ENCODE measurements around the gene PDS5B. TPM values are rescaled to one million over a fixed set of nuclear protein-coding genes. Genes with fewer than 3 reads are reported as not detected.

Gene PDS5B
- total RNA-seq, 1 donor from 2014 or later = 8.7 TPM

GRCh38 chr13:32594157-32594738 lies 8.0 kb downstream of the PDS5B start:
- H3K4me3 ChIP-seq (ENCODE audit: low read depth, low read length) = no peak overlapping the region

GRCh38 chr13:32595306-32595705 lies 9.1 kb downstream of the PDS5B start:
- DNase-seq (ENCODE audit: low read depth) (no peak), FAIRE-seq (no peak)
- TF ChIP-seq, protein P1, sequence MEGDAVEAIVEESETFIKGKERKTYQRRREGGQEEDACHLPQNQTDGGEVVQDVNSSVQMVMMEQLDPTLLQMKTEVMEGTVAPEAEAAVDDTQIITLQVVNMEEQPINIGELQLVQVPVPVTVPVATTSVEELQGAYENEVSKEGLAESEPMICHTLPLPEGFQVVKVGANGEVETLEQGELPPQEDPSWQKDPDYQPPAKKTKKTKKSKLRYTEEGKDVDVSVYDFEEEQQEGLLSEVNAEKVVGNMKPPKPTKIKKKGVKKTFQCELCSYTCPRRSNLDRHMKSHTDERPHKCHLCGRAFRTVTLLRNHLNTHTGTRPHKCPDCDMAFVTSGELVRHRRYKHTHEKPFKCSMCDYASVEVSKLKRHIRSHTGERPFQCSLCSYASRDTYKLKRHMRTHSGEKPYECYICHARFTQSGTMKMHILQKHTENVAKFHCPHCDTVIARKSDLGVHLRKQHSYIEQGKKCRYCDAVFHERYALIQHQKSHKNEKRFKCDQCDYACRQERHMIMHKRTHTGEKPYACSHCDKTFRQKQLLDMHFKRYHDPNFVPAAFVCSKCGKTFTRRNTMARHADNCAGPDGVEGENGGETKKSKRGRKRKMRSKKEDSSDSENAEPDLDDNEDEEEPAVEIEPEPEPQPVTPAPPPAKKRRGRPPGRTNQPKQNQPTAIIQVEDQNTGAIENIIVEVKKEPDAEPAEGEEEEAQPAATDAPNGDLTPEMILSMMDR (IDR thresholded peaks at IDR 0.05; ENCODE audit: insufficient read depth, low read length, severe bottlenecking) = no peak
- Histone ChIP-seq H3K36me3 (ENCODE audit: control insufficient read depth, insufficient read depth, low read length) (no peaks in the 10 kb centered on the region), H3K4me3 (ENCODE audit: low read depth, low read length) (no peak overlapping the region), H3K27me3 (ENCODE audit: control insufficient read depth, insufficient read depth, low read length) (no peaks in the 10 kb centered on the region)

More at GRCh38 chr13:32594157-32594738, 8.0 kb downstream of the PDS5B start:
- DNase-seq (ENCODE audit: low read depth) (peak; percentile 22), FAIRE-seq (no peak)
- no peaks in the 10 kb centered on the region for H3K36me3 ChIP-seq (ENCODE audit: control insufficient read depth, insufficient read depth, low read length)
- TF ChIP-seq, protein P1 (IDR thresholded peaks at IDR 0.05; ENCODE audit: insufficient read depth, low read length, severe bottlenecking) = no peak
- H3K27me3 ChIP-seq (ENCODE audit: control insufficient read depth, insufficient read depth, low read length) = no peaks in the 10 kb centered on the region

DNA sequence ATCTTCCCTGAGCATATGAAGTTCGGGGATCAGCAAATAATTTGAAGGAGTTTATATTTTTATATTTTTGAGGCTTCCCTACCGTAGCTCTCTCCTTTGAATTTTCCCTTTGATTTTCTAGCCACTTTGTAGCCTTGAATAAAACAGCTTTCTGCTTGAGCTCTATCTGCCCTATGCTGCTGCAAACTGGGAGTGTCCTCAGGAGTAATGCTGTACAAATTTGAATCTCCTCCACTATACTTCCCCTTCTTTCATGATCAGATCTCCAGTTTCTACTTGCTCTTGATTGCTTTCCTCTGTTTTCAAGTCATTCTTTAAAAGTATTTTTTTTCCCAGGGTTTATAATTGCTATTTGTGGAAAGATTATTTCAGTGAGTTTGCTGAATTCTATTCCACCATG lies 14.6 kb downstream of the PDS5B start:
- TF ChIP-seq, protein P1 (IDR thresholded peaks at IDR 0.05; ENCODE audit: insufficient read depth, low read length, severe bottlenecking) = no peak
- DNase-seq (ENCODE audit: low read depth) = no peak
- Histone ChIP-seq H3K27me3 (ENCODE audit: control insufficient read depth, insufficient read depth, low read length) (no peaks in the 10 kb centered on the region), H3K4me3 (ENCODE audit: low read depth, low read length) (no peak overlapping the region), H3K36me3 (ENCODE audit: control insufficient read depth, insufficient read depth, low read length) (no peaks in the 10 kb centered on the region)
- no peak for FAIRE-seq

- no peak for DNase-seq (ENCODE audit: low read depth)
- FAIRE-seq = no peak
- H3K36me3 ChIP-seq (ENCODE audit: control insufficient read depth, insufficient read depth, low read length) = no peaks in the 10 kb centered on the region
- H3K4me3 ChIP-seq (ENCODE audit: low read depth, low read length) = no peak overlapping the region
- TF ChIP-seq, protein P1 (IDR thresholded peaks at IDR 0.05; ENCODE audit: insufficient read depth, low read length, severe bottlenecking) = no peak
- no peaks in the 10 kb centered on the region for H3K27me3 ChIP-seq (ENCODE audit: control insufficient read depth, insufficient read depth, low read length)
These were observed 23.2 kb downstream of the PDS5B start for GRCh38 chr13:32609428-32609827.

GRCh38 chr13:32610538-32610937 lies 24.3 kb downstream of the PDS5B start:
- TF ChIP-seq, protein P1 (IDR thresholded peaks at IDR 0.05; ENCODE audit: insufficient read depth, low read length, severe bottlenecking) = no peak
- Histone ChIP-seq H3K4me3 (ENCODE audit: low read depth, low read length) (no peak overlapping the region), H3K36me3 (ENCODE audit: control insufficient read depth, insufficient read depth, low read length) (no peaks in the 10 kb centered on the region), H3K27me3 (ENCODE audit: control insufficient read depth, insufficient read depth, low read length) (no peaks in the 10 kb centered on the region)
- DNase-seq (ENCODE audit: low read depth) = no peak
- FAIRE-seq = no peak

DNA sequence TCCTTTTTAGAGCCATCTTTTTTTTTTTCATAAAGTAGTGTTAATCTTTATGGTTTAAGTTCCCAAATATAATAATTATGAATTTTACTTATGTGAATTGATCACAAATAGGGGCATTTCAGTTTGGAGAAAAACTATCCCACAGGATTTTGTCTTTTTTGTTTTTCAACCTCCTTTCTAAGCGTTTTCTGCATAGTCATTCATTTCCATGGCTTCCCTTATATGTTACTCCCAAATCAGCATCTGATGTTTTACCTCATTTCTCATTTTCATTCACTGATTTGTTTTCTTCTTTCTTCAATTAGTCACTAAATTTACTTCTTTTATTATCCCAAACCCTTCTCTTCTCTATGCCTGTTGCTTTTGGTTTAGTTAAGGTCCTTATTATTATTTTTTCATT lies 24.7 kb downstream of the PDS5B start:
- DNase-seq (ENCODE audit: low read depth) = no peak
- FAIRE-seq = no peak
- H3K27me3 ChIP-seq (ENCODE audit: control insufficient read depth, insufficient read depth, low read length) = no peaks in the 10 kb centered on the region
- TF ChIP-seq, protein P1 (IDR thresholded peaks at IDR 0.05; ENCODE audit: insufficient read depth, low read length, severe bottlenecking) = no peak
- H3K4me3 ChIP-seq (ENCODE audit: low read depth, low read length) = no peak overlapping the region
- no peaks in the 10 kb centered on the region for H3K36me3 ChIP-seq (ENCODE audit: control insufficient read depth, insufficient read depth, low read length)

All from bronchial epithelial cell (primary cell).